Lower leg skin (tissue), 3 donors: ENCODE measurements around the gene ARHGAP15.

Experiments
- POLR2A ChIP-seq, 2 donors: fragments of 450-650 bp; IDR thresholded peaks; one replicate each; pipeline ENCODE4 v1.6.1; 2016 to 2017; ENCODE audit warnings: antibody characterized with exemption in 2 of 2, mild to moderate bottlenecking in 1 of 2, moderate library complexity in 1 of 2
- TF ChIP-seq, protein P1 (sequence below), 3 donors: fragments of 450-650 bp; IDR thresholded peaks; one replicate each; pipeline ENCODE4 v1.5.1; 2016; ENCODE audit warnings: antibody characterized with exemption in 3 of 3, mild to moderate bottlenecking in 3 of 3, moderate library complexity in 2 of 3

DNA sequence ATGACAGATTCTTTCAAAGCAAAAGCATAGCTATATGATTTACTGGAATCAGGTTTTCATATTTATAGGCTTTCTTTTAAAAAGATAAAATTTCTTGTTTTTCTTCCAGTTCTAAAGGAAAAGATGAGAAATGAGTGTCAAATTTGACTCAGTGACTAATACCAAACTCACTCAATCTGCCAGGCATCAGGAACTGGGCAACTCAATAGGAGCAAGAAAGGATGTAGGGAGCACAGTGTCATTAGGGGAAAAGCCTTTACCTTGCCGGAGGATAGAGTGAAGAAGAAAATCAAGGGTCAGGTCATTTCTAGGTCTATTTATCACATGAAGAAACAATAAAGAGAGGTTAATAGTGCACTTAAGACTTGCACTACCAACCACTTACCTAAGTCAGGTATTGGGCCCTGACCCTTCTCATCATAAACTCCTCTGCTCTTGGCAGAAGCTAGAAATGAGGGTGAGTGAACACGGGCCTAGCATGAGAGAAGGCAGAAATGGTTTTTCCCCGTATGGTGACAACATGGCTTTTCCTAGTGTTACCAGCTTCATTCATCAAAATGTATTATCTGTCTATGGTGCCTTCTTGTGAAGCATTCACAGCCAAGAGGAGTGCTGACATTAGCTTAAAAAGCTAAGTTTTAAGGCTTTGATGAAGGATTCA, 151.0 kb downstream of the ARHGAP15 start:
- TF ChIP-seq POLR2A (IDR thresholded peaks at IDR 0.05), result no peak
- TF ChIP-seq, protein P1, sequence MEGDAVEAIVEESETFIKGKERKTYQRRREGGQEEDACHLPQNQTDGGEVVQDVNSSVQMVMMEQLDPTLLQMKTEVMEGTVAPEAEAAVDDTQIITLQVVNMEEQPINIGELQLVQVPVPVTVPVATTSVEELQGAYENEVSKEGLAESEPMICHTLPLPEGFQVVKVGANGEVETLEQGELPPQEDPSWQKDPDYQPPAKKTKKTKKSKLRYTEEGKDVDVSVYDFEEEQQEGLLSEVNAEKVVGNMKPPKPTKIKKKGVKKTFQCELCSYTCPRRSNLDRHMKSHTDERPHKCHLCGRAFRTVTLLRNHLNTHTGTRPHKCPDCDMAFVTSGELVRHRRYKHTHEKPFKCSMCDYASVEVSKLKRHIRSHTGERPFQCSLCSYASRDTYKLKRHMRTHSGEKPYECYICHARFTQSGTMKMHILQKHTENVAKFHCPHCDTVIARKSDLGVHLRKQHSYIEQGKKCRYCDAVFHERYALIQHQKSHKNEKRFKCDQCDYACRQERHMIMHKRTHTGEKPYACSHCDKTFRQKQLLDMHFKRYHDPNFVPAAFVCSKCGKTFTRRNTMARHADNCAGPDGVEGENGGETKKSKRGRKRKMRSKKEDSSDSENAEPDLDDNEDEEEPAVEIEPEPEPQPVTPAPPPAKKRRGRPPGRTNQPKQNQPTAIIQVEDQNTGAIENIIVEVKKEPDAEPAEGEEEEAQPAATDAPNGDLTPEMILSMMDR (IDR thresholded peaks at IDR 0.05), result no peak
